GM18520 (cell line): Measurements from ENCODE around the gene RPGRIP1.
"Not testable (repeated sequence)": the region's sequence is repeated elsewhere in the genome, so short reads cannot be mapped to it uniquely, and the experiment has no call there.

ENCODE experiments used
- ATAC-seq: cut with Tn5 transposase; IDR thresholded peaks from one replicate; pipeline ENCODE4 v1.9.1; 2021; ENCODE audit not compliant: unreplicated experiment

Gene RPGRIP1

DNA sequence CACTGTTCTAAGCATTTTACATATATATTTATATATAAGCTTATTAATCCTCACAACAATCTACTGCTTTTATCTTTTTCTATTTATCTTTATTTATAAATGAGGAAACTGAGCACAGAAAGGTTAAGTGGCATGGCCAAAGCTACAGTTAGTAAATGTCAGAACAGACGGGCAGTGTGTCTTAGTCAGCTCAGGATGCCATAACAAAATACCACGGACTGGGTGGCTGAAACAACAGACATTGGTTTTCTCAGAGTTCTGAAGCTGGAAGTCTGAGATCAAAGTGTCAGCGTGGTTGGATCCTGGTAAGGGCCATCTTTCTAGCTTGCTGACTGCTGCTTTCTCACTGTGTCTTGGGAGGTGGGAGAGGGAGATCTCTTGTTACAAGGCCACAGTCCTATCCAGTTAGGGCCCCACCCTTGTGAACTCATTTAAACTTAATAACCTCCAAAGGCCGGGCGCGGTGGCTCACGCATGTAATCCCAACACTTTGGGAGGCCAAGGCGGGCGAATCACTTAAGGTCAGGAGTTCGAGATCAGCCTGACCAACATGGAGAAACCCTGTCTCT, 19.8 kb downstream of the RPGRIP1 start:
- ATAC-seq: no peak

DNA sequence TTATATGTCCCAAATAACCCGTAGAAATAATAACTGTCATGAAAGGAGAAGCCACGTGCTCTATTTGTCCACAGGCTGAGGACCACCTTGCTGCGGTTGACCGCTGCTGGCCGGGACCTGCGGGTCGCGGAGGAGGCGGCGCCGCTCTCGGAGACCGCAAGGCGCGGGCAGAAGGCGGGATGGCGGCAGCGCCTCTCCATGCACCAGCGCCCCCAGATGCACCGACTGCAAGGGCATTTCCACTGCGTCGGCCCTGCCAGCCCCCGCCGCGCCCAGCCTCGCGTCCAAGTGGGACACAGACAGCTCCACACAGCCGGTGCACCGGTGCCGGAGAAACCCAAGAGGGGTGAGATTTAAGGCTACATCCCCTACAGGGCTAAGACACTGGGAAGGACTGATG, 21.0 kb downstream of the RPGRIP1 start:
- ATAC-seq: no peak

DNA sequence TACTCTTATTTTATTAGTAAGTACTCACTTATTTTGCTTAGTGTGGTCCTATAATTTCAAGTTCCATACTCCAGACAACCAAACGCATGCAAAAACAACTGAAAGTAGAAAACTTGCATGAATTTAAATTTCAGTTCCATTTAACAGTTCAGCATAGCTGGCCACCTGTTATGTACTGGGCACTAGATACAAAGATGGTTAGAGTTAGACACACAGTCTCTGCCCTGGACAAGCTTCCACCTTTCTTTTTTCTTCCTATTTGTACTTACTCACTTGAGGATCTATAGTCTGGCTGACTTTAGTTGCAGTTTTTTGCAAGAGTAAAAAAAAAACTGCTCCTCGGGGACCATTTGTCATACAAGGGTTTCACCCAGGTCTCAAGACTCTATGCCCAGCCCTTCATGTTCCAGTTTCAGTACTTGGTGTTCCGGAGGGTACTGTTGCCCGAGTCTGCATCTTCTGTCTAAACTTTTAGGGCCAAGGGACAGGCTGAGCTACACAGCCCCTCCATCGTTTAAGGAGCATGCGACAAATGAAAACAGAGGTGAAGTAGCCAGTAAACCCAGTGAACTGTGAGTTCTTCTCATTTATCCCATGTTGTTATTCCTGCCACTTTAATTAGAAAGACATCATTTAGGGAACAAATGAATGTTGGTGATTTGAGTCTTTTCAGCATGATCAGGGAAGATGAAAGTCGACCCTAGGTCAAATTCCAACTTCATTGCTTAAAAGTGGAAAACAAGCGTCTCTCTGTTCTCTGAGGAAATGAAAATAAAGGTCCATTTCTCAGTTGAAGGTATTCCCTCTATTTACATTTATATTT, 22.3 kb downstream of the RPGRIP1 start:
- no peak for ATAC-seq

DNA sequence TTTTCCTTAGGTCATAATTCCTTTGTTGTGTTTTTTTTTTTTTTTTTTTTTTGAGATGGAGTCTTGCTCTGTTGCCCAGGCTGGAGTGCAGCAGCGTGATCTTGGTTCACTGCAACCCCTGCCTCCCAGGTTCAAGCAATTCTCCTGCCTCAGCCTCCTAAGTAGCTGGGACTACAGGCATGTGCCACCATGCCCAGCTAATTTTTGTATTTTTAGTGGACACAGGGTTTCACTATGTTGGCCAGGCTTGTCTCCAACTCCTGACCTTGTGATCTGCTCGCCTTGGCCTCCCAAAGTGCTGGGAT, 22.9 kb downstream of the RPGRIP1 start:
- ATAC-seq: not testable (repeated sequence)

DNA sequence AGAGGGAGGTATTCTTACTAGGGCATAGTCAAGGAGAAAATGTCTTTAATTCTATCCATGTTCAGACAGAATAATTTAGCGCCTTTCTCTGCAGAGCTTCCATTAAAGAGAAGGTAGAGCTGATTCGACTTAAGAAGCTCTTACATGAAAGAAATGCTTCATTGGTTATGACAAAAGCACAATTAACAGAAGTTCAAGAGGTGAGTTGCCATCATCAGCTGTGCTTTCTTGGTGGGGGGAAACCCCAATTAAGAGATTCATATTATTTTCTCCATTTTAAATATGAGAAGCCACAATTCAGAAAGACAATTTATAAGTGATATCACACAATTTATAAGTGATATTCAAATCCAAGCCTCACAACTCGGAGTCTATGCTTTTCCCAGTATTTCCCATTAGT, 27.8 kb downstream of the RPGRIP1 start:
- no peak for ATAC-seq

DNA sequence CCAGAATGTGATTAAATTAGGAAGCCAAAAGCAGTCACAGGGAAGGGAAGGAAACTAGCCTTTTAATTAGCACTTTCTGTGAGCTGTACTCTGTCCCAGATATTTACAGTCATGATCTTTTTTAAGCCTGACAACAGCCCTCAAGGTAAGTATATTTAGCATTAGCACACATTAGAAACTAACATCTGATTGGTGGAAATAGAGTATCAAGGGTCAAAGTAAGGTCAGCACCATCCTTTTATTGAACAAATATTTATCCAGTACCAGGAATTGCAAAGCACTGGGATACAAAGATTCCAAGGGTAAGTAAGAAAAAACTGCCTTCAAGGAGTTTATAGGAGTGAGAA, 28.2 kb downstream of the RPGRIP1 start:
- no peak for ATAC-seq

DNA sequence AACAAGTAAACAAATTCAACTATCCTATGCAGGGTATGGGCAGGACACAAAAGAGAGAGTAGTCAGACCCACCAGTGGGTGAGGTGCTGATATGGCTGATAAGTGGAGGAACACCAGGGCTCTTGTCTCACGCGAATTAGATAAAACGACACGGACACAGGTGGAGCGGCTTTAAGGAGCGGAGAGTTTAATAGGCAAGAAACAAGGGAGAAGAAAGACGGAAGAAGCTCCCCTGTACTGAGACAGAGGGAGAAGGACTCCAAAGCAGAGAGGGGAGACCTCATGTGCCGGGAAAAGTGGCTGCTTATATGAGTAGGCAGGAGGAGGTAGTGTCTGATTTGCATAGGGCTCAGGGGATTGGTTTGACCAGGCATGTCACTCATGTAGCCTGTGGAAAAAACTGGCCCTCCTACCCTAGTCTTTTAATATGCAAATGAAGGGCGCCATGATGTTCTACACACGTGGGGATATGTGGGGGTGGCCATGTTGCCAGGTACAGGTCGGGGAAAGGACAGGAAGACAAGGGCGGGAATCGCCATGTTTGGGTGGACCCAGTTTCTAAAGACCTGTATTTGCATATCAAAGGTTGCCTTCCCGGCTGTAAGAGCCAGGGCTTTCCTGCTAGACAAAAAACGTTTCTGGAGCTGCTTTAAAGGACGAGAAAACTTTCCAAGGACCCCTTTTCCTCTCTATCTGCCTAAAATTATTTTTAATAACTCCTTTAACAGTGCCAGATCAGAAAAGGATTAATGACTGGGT, 28.8 kb downstream of the RPGRIP1 start:
- ATAC-seq: no peak

DNA sequence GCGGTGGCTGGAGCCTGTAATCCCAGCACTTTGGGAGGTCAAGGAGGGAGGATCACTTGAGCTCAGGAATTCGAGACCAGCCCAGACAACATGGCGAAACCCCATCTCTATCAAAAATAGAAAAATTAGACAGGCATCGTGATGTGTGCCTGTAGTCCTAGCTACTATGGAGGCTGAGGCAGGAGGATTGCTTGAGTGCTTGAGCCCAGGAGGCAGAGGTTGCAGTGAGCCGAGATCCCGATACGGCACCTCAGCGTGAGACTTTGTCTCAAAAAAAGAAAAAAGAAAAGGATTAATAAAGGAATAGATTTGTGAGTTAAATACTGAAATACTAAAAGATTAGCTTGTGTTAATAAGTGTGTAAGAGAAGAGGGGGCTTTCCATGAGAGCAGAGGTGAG, 29.4 kb downstream of the RPGRIP1 start:
- no peak for ATAC-seq

DNA sequence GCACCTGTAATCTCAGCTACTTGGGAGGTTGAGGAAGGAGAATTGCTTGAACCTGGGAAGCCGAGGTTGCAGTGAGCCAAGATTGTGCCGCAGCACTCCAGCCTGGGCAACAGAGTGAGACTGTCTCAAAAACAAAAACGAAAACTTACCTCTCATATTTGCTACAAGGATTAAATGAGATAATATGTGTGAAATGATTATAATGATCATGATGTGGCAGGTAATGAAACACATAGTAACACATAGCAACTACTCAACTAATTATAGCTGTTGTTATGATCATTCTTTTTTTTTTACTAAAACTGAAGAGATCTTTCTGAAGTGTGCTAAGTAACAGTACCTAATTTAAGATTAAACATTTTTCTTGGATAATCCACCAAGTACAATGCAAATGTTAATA, 30.1 kb downstream of the RPGRIP1 start:
- no peak for ATAC-seq

DNA sequence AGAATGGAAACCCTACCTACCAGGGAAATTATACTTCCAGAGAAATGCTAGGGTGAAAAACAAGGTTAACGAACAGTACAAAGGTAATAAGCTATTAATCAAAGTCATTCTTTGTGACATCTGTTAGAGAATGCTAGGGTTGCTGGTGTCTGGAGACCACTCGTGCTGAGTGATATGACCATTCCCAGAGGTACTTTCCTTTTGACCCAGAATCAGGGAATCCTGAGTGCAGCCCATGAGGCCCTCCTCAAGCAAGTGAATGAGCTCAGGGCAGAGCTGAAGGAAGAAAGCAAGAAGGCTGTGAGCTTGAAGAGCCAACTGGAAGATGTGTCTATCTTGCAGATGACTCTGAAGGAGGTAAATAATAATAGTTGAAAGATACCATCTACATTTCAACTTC, 31.7 kb downstream of the RPGRIP1 start:
- no peak for ATAC-seq

DNA sequence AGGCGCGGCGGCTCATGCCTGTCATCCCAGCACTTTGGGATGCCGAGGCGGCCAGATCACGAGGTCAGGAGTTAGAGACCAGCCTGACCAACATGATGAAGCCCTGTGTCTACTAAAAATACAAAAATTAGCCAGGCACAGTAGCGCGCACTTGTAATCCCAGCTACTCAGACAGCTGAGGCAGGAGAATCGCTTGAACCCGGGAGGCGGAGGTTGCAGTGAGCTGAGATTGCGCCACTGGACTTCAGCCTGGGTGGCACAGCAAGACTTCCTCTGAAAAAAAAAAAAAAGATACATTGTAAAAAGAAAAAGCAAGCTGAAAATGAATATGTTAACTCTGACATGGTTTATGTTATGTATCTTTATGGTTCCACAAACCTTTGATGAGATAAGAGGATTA, 33.6 kb downstream of the RPGRIP1 start:
- ATAC-seq: no peak

DNA sequence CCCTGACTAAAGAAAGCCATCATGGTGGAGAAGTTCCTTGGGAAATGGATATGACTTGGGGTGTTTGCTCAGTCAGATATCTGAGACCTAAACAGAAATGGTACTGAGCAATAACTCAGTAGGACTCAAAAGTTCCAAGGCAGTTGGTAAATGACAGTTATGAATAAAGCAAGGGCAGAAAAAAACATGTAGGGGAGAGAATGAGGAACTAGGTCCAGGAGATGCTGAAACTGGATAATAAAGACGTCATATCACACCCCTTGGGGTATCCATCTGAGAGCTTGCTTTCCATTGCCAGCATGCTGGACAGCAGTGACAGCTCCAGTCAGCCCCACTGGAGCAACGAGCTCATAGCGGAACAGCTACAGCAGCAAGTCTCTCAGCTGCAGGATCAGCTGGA, 37.5 kb downstream of the RPGRIP1 start:
- no peak for ATAC-seq

DNA sequence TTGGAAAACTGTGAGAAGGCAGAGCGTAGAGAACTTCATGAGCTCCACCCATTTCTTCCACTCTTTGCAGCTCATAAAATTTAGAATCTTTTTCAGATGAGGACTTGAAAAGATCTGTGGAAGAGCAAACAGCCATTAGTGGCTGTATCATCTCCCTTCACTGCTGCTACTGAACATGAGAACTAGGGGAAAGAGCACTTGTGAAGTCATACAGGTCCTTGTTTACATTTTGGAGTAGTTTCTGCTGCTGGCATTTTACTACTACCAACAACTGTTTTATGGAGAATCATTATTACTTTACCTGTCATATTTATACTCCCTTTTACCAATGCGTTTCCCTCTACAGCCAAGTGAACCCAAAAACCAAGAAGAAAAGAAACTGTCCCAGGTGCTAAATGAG, 41.0 kb downstream of the RPGRIP1 start:
- no peak for ATAC-seq

DNA sequence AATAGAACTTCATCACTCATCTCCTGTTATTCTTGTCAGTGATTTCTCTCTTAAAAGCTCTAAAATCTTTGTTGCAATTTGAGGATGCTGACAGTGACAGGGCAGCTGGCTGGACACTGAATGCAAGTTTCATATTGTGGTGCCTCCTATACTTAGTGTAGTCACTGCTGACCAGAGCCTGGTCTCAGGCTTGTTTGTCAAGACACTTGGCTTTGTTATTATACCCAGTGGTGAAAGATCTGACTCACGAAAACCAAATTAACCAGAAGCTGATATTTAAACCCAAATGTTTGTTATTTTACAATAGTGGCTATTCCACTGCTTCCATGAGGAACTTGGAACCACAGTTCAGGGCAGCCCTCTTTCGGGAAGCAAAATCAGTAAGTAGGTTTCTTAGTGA, 42.8 kb downstream of the RPGRIP1 start:
- no peak for ATAC-seq

DNA sequence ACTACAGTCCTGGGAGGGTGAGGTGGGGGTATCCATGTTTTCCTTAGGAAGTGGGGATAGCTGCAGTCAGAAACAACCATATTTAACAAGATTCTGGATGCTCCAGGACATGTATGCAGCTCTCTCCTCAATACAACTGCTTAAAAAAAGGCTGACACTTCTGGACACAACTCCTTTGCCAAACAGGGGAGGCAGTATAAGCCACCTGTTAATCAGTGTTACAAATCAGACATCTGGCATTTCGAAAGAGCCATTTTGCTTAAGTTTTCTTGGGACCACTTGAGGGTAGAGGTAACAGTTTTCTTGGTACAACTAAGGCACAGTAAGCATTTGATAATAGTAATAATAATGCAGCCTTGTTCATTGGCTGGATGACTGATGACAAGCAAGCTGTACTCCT, 47.1 kb downstream of the RPGRIP1 start:
- no peak for ATAC-seq
